HFFc6 (cell line): ENCODE measurements around the gene BGLAP. TPM values are rescaled to one million over a fixed set of nuclear protein-coding genes. Genes with fewer than 3 reads are reported as not detected.

Source experiments
- DNase-seq: peaks from one replicate; pipeline ENCODE4 v3.0.0-alpha.2; 2018
- H3K27ac Mint-ChIP-seq: 2 replicates; pipeline ENCODE4 v1.8.0; 2020; ENCODE audit warnings: mild to moderate bottlenecking, mixed read lengths
- H3K27me3 Mint-ChIP-seq: 2 replicates; pipeline ENCODE4 v1.8.0; 2021; ENCODE audit warnings: mild to moderate bottlenecking, moderate library complexity, mixed read lengths; ENCODE audit not compliant: insufficient read depth
- H3K36me3 Mint-ChIP-seq: 2 replicates; pipeline ENCODE4 v1.8.0; 2021; ENCODE audit warnings: low read depth, mixed read lengths
- H3K4me1 Mint-ChIP-seq: 2 replicates; pipeline ENCODE4 v1.8.0; 2020; ENCODE audit warnings: low read depth, mixed read lengths
- H3K4me3 Mint-ChIP-seq: 2 replicates; pipeline ENCODE4 v1.8.0; 2020; ENCODE audit warnings: mild to moderate bottlenecking, moderate library complexity, mixed read lengths
- H3K9me3 Mint-ChIP-seq: 2 replicates; pipeline ENCODE4 v1.8.0; 2020; ENCODE audit warnings: mild to moderate bottlenecking, mixed read lengths
- total RNA-seq, 6 experiments: library from RNA; stranded (reverse); fragmentation: NEBNext Ultra II Directional; extraction: Animal tissue kit (Norgen Biotek cat#: 25700); gene quantifications; 2 replicates in 1 of 6; 3 replicates in 5 of 6; pipeline ENCODE4 v1.2.3, GENCODE V29; 2021
- TF ChIP-seq, protein P1 (sequence below): fragments of 200-600 bp; sonication (generic); IDR thresholded peaks from 2 replicates; pipeline ENCODE4 v1.5.0; 2021; ENCODE audit warnings: antibody characterized with exemption, mild to moderate bottlenecking

Gene BGLAP
- total RNA-seq, 6 experiments from 2014 or later, result 0.40 to 0.62 TPM; not detected in 4

DNA sequence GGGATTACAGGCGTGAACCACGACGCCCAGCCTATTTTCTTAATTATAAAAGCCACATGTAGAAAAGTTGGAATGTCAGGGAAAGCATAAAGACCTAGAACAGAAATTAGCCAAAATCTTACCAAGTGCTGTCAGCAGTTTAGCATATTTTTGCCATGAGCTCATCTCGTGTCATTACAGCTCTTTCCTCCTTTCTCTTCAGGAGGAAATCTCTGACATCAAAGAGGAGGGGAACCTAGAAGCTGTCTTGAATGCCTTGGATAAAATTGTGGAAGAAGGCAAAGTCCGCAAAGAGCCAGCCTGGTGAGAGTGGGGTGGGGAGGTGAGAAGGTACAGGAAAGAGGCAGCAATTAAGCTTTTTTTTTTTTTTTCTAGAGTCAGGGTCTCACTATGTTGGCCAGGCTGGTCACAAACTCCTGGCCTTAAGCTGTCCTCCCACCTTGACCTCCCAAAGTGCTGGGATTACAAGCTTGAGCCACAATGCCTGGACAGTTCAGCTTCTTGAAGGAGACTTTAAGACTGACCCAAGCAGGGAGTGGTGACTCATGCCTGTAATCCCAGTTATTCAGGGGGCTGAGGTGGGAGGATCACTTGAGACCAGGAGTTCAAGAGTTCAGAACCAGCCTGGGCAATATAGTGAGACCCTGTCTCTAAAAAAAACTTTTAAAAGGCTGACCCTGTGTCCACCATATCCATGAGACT is 8.4 kb upstream of the BGLAP start:
- H3K4me3 Mint-ChIP-seq, result peak overlapping the region; percentile 64
- TF ChIP-seq, protein P1, sequence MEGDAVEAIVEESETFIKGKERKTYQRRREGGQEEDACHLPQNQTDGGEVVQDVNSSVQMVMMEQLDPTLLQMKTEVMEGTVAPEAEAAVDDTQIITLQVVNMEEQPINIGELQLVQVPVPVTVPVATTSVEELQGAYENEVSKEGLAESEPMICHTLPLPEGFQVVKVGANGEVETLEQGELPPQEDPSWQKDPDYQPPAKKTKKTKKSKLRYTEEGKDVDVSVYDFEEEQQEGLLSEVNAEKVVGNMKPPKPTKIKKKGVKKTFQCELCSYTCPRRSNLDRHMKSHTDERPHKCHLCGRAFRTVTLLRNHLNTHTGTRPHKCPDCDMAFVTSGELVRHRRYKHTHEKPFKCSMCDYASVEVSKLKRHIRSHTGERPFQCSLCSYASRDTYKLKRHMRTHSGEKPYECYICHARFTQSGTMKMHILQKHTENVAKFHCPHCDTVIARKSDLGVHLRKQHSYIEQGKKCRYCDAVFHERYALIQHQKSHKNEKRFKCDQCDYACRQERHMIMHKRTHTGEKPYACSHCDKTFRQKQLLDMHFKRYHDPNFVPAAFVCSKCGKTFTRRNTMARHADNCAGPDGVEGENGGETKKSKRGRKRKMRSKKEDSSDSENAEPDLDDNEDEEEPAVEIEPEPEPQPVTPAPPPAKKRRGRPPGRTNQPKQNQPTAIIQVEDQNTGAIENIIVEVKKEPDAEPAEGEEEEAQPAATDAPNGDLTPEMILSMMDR, result no peak
- H3K4me1 Mint-ChIP-seq, result peaks cover 27% of the 10 kb centered on the region
- H3K27ac Mint-ChIP-seq, result peak overlapping the region; percentile 96
- peaks cover 9% of the 10 kb centered on the region; the same call in 1 of the 2 replicates for H3K36me3 Mint-ChIP-seq
- peak; percentile 73 for DNase-seq
- no peaks in the 10 kb centered on the region; the same call in 1 of the 2 replicates for H3K27me3 Mint-ChIP-seq
- H3K9me3 Mint-ChIP-seq, result no peaks in the 10 kb centered on the region

GRCh38 chr1:156236164-156236563 is 5.8 kb upstream of the BGLAP start:
- no peak for DNase-seq
- Mint-ChIP-seq H3K27ac (no peak overlapping the region), H3K4me3 (no peak overlapping the region), H3K27me3 (peaks cover 3% of the 10 kb centered on the region), H3K36me3 (peaks cover 8% of the 10 kb centered on the region; the same call in 1 of the 2 replicates), H3K9me3 (no peaks in the 10 kb centered on the region), H3K4me1 (peaks cover 27% of the 10 kb centered on the region)
- TF ChIP-seq, protein P1, result no peak

GRCh38 chr1:156238248-156238647 is 3.7 kb upstream of the BGLAP start:
- H3K36me3 Mint-ChIP-seq, result peaks cover 8% of the 10 kb centered on the region; the same call in 1 of the 2 replicates
- TF ChIP-seq, protein P1, result no peak
- H3K9me3 Mint-ChIP-seq, result no peaks in the 10 kb centered on the region
- no peak overlapping the region for H3K4me3 Mint-ChIP-seq
- DNase-seq, result no peak
- H3K27me3 Mint-ChIP-seq, result peaks cover 6% of the 10 kb centered on the region
- peaks cover 10% of the 10 kb centered on the region for H3K4me1 Mint-ChIP-seq
- no peak overlapping the region for H3K27ac Mint-ChIP-seq

- no peak overlapping the region for H3K27ac Mint-ChIP-seq
- TF ChIP-seq, protein P1, result no peak
- H3K4me1 Mint-ChIP-seq, result no peaks in the 10 kb centered on the region
- no peak overlapping the region for H3K4me3 Mint-ChIP-seq
- H3K27me3 Mint-ChIP-seq, result peaks cover 13% of the 10 kb centered on the region
- H3K36me3 Mint-ChIP-seq, result peaks cover 8% of the 10 kb centered on the region; the same call in 1 of the 2 replicates
- no peak for DNase-seq
- no peaks in the 10 kb centered on the region for H3K9me3 Mint-ChIP-seq
These were observed 623 bp upstream of the BGLAP start for GRCh38 chr1:156241311-156241811.

GRCh38 chr1:156242738-156243137 is 754 bp downstream of the BGLAP start:
- H3K27me3 Mint-ChIP-seq, result peaks cover 13% of the 10 kb centered on the region
- peaks cover 5% of the 10 kb centered on the region; the same call in 1 of the 2 replicates for H3K36me3 Mint-ChIP-seq
- no peaks in the 10 kb centered on the region for H3K4me1 Mint-ChIP-seq
- H3K9me3 Mint-ChIP-seq, result no peaks in the 10 kb centered on the region
- DNase-seq, result no peak
- H3K27ac Mint-ChIP-seq, result no peak overlapping the region
- H3K4me3 Mint-ChIP-seq, result no peak overlapping the region
- TF ChIP-seq, protein P1, result no peak
